GM19035 (cell line): ENCODE results near the gene ARHGAP1.
A peak's percentile ranks its signal among the peaks of the same experiment; 100 is the strongest.

Source experiments
- ATAC-seq: cut with Tn5 transposase; IDR thresholded peaks from one replicate; pipeline ENCODE4 v1.9.1; 2021; ENCODE audit not compliant: unreplicated experiment

ARHGAP1 gene

GRCh38 chr11:46700241-46701077 lies at the start of gene ARHGAP1, which contains the start of gene ZNF408:
ARHGAP1 (minus strand) TSS chr11:46700619; CDS start chr11:46696107, 4,512 bp downstream.
ZNF408 (plus strand) TSS chr11:46701031; CDS start chr11:46701048, 17 bp downstream.
- ATAC-seq = peak; percentile 93

GRCh38 chr11:46747150-46747549 lies 46.7 kb upstream of the ARHGAP1 start:
- no peak for ATAC-seq

GRCh38 chr11:46745995-46746394 lies 45.6 kb upstream of the ARHGAP1 start:
- ATAC-seq = no peak

GRCh38 chr11:46745328-46745727 lies 44.9 kb upstream of the ARHGAP1 start:
- ATAC-seq = no peak

- ATAC-seq = no peak
Observed at GRCh38 chr11:46743693-46744339, 43.4 kb upstream of the ARHGAP1 start.

- ATAC-seq = no peak
Observed at GRCh38 chr11:46743043-46743442, 42.6 kb upstream of the ARHGAP1 start.

- no peak for ATAC-seq
Observed at GRCh38 chr11:46741600-46742484, 41.4 kb upstream of the ARHGAP1 start.

GRCh38 chr11:46738887-46739286 lies 38.5 kb upstream of the ARHGAP1 start:
- ATAC-seq = no peak

- ATAC-seq = no peak
Observed at GRCh38 chr11:46737699-46738098, 37.3 kb upstream of the ARHGAP1 start.

- no peak for ATAC-seq
Observed at GRCh38 chr11:46736615-46737014, 36.2 kb upstream of the ARHGAP1 start.

- ATAC-seq = no peak
Observed at GRCh38 chr11:46736146-46736545, 35.7 kb upstream of the ARHGAP1 start.

GRCh38 chr11:46733234-46733633 lies 32.8 kb upstream of the ARHGAP1 start:
- no peak for ATAC-seq

GRCh38 chr11:46731545-46731944 lies 31.1 kb upstream of the ARHGAP1 start:
- ATAC-seq = no peak

GRCh38 chr11:46729110-46730027 lies 28.9 kb upstream of the ARHGAP1 start:
- no peak for ATAC-seq

- ATAC-seq = no peak
Observed at GRCh38 chr11:46728659-46729040, 28.2 kb upstream of the ARHGAP1 start.

- no peak for ATAC-seq
Observed at GRCh38 chr11:46727952-46728658, 27.7 kb upstream of the ARHGAP1 start.

GRCh38 chr11:46726206-46726862 lies 25.9 kb upstream of the ARHGAP1 start:
- no peak for ATAC-seq

- no peak for ATAC-seq
Observed at GRCh38 chr11:46725338-46726205, 25.2 kb upstream of the ARHGAP1 start.
